Anterior cingulate cortex (tissue), 58 donors: ENCODE results near the gene CCL26.

ENCODE experiments used
- DNase-seq, 58 donors: peaks; one replicate each; lab custom pipeline; 2025; lab: John Stamatoyannopoulos, UW

The CCL26 gene, protein sequence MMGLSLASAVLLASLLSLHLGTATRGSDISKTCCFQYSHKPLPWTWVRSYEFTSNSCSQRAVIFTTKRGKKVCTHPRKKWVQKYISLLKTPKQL

DNA sequence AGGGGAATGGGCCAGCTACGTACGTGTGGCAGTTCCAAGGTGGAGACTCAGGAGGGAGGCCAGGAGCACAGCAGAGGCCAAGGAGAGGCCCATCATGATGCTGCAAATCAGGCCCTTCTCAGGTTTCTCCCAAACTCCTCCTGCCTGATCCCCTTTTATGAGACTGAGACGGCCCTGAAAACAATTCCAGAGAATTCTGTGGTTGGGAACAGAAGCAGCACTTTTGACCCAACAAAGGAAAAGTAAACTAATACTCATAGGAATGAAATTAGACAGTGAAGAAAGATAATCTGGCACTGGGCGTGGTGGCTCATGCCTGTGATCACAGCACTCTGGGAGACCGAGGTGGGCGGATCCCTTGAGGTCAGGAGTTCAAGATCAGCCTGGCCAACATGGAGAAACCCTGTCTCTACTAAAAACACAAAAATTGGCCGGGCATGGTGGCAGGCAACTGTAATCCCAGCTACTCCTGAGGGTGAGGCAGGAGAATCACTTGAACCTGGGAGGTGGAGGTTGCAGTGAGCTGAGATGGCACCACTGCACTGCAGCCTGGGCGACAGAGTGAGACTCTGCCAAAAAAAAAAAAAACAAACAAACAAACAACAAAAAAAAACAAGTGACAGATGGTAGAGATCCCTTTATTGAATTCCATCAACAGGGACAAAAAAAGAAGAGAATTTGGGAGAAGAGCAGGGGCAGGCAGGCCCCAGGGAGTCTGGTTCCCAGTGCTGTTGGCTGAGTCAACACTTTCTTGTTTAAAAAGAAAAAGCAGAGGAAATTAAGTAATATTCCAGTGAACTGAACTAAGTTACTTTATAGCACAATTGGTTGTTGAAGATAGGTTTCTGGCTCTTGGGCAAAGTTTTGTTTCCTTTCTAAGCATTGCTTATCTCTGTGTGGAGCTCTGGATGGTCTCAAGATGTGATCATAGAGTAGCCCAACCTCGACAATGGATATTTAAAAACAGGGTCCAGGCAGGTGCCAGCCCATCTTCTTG, at the start of gene CCL26:
CCL26 (minus strand) TSS at position 131 of the 997 bp plus-strand sequence; CDS start at position 96, 35 bp downstream.
- DNase-seq, result no peak

DNA sequence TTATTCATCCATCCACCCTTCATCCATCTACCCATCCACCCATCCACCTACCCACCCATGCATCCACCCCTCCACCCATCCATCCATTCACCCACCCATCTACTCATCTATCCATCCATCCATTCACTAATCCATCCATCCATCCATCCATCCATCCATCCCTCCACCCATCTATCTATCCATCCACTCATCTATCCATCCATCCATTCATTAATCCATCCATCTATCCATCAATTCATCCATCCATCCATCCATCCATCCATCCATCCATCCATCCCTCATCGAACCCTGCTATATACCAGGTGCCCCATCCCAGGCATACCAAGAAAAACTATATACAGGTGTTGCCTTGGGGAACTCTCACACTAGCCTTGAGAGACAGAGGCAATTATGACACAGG, 48.7 kb upstream of the CCL26 start:
- no peak for DNase-seq

DNA sequence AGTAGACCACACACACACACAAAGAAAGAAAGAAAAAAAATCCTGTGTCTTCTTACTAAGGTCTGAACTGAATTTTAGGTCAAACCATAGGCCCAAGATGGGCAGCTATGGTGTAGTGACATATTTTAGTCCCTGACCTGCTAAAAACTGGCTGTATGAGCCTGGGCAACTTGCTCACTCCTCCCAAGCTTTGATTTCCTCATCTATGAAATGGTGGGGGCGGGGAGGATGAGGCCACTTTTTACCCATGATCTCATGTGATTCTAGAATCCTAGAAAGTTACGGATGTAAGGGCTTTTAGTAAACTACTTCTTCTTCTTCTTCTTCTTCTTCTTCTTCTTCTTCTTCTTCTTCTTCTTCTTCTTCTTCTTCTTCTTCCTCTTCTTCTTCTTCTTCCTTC, 47.7 kb upstream of the CCL26 start:
- no peak for DNase-seq

GRCh38 chr7:75818472-75818871, 46.5 kb upstream of the CCL26 start:
- DNase-seq, result no peak

DNA sequence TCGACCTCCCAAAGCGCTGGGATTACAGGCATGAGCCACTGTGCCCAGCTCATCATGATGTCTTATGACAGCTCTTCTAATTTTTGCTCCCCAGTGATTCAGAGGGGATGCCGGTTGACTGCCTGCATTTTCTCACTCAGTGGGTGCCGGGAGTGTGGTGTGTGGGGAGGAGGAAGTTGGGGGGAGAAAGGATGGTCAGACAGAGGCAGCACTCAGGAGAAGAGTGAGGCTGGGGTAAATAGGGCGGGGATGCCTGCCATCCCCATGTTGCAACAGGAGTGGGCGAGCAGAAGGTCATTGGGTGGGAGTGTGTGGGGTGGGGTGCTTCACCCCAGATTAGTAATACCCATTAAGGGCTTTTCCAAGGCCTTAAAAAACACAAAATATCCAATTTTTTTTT, 45.1 kb upstream of the CCL26 start:
- DNase-seq, result no peak

- no peak for DNase-seq
Observed at GRCh38 chr7:75815418-75816064, 43.5 kb upstream of the CCL26 start.

DNA sequence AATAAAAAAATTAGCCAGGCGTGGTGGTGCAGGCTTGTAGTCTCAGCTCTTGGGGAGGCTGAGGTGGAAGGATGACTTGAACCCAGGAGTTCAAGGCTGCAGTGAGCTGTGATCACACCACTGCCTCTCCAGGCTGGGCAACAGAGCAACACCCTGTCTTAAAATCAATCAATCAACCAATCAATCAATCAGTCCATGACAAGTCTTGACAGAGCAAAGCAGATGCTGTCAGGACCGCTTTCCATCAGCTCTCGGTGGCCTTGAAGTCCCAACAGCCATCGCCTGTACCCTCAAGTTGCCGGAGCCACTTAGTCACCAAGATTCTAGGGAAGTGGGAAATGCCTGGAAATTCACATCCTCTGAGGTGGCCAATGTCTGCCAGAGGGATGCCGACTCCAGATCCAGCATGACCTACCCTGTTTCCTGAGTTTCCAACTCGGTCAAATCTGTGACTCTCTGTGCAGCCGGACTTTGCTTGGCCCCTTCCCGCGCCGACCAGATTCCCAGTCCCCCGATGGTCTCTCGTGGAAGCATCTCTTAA, 42.5 kb upstream of the CCL26 start:
- DNase-seq, result no peak

GRCh38 chr7:75813781-75814236, 41.8 kb upstream of the CCL26 start, which contains the start of gene CCL24:
CCL24 (minus strand) TSS chr7:75813806; CDS start chr7:75813715, 91 bp downstream.
- DNase-seq, result no peak

- DNase-seq, result no peak
Observed at GRCh38 chr7:75813084-75813483, 41.1 kb upstream of the CCL26 start.

GRCh38 chr7:75811894-75812678, 40.1 kb upstream of the CCL26 start:
- no peak for DNase-seq

- DNase-seq, result no peak
Observed at GRCh38 chr7:75809396-75809795, 37.4 kb upstream of the CCL26 start.

GRCh38 chr7:75808106-75808505, 36.1 kb upstream of the CCL26 start:
- DNase-seq, result no peak

DNA sequence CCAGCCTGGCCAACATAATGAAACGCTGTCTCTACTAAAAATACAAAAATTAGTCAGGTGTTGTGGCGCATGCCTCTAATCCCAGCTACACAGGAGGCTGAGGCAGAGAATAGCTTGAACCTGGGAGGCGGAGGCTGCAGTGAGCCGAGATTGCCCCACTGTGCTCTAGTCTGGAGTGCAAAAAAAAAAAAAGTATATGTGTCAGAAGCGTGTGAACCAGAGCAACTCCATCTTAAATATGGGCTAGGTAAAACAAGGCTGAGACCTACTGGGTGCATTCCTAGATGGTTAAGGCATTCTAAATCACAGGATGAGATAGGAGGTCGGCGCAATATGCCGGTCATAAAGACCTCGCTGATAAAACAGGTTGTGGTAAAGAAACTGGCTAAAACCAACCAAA, 35.4 kb upstream of the CCL26 start:
- no peak for DNase-seq

DNA sequence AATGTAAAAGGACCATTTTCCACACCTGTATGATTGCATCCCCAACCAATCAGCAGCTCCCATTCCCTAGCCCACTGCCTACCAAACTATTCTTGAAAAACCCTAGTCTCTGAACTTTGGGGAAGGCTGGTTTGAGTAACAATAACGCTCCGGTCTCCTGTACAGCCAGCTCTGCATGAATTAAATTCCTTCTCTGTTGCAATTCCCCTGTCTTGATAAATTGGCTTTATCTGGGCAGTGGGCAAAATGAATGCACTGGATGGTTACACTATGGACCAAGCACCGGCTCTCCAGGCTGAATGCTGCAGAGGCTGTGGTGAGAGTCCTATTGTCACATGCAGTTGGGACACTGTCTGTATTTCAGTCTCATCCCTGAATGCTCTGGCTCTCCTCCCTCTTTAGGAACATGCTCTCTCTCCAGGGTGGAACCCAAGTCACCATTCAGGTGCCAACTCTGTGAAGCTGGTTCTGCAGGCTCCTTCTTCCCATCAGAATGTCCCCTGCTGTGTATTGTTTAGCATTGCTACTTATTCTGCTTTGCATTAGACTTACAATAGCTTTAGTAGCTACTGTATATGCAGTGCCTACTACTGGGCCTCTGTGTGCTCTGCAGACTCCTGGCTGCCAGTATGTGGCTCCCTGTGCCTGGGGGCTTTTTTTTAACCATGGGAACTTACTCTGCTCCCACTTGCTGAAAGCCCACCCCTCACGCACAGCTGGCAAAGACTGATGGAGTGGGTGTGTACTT, 34.7 kb upstream of the CCL26 start:
- no peak for DNase-seq

GRCh38 chr7:75804705-75805104, 32.7 kb upstream of the CCL26 start:
- no peak for DNase-seq

DNA sequence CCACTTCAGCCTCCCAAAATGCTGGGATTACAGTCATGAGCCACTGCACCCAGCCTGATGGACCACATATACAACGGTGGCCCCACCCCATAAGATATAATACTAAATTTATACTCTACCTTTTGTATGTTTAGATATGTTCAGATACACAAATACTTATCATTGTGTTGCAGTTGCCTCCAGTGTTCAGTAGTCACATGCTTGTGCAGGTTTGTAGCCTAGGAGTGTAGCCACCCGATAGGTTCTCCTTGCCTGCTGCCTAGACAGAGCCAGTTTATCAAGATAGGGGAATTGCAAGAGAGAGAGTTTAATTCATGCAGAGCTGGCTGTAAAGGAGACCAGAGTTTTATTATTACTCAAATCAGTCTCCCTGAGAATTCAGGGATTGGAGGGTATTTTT, 32.0 kb upstream of the CCL26 start:
- DNase-seq, result no peak

- DNase-seq, result no peak
Observed at GRCh38 chr7:75802552-75802821, 30.5 kb upstream of the CCL26 start.

- no peak for DNase-seq
Observed at GRCh38 chr7:75798770-75799169, 26.8 kb upstream of the CCL26 start.

DNA sequence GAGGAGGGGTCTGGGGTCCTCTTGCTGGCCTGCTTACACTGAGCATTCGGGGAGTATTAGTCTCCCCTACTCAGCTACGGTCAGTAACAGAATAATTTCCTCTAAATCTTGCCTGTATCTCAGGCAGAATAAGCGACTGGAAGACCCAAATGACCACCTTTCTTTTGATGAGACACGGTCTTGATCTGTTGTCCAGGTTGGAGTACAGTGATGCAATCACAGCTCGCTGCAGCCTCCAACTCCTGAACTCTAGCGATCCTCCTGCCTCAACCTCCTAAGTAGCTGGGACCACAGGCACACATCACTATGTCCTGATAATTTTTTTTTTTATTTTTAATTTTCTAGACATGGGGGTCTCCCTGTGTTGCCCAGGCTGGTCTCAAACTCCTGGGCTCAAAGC, 24.4 kb upstream of the CCL26 start:
- DNase-seq, result no peak

DNA sequence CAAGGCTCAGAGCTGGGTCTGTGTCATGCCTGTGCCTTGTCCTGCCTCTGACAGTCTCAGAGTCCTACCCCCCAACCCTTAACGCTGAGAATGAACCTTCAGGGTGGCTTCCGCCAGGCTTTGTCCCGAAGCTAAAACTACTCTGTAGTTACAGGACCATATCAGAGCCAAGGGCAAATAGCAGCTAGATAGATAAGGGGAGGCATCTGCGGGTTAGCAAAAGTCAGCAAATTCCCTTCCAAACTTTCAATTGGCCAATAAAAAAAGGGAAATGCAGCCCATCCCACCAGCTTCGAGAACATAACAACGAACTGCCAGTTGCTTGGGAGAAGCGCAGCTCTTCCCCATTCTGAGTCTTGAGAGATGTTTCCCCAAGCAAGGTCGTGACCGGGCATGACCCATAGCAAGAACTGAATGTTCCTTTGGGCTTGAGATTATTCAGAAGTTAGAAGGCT, 23.8 kb upstream of the CCL26 start:
- no peak for DNase-seq
